ENCODE data around the gene C22orf31. TPM values are rescaled to one million over a fixed set of nuclear protein-coding genes. Genes with fewer than 3 reads are reported as not detected.

The C22orf31 gene
- total and polyA plus RNA-seq, 2 donors (not counting 3 experiments of a cell fraction or from before 2014, with no cell fraction given) = not detected

GRCh38 chr22:29088809-29089208 is 27.2 kb upstream of the C22orf31 start:
- no peaks in the 10 kb centered on the region for H3K9me3 ChIP-seq (replicated peaks; ENCODE audit: control insufficient read depth, insufficient read depth, low read length)
- POLR2A ChIA-PET = no interaction called here
- H3K9ac ChIP-seq (replicated peaks; ENCODE audit: extremely low read depth, insufficient read depth, low read length) = no peak overlapping the region
- DNase-seq (ENCODE audit: low read depth, low spot score) (no peak), FAIRE-seq (no peak)
- no peak overlapping the region for H2AFZ ChIP-seq (ENCODE audit: low read depth, low read length)
- CTCF ChIA-PET = interaction anchor here (1.3 to 1.7 kb wide), 3 partner anchors 48 to 157 kb away, joined by 3 read pairs; no protein-coding TSS in a partner anchor
- H3K9me1 ChIP-seq (replicated peaks; ENCODE audit: control insufficient read depth, extremely low read depth, insufficient read depth, low read length) = no peaks in the 10 kb centered on the region
- no peaks in the 10 kb centered on the region for H3K4me1 ChIP-seq (ENCODE audit: control insufficient read depth, extremely low read depth, insufficient read depth, low read length)
- no peak for TF ChIP-seq POLR2A (IDR thresholded peaks at IDR 0.05; ENCODE audit: low read depth, low read length)
- TF ChIP-seq MYC (IDR thresholded peaks at IDR 0.05; ENCODE audit: low read depth, low read length) = no peak
- no peak for TF ChIP-seq GATA2 (IDR thresholded peaks at IDR 0.05; ENCODE audit: insufficient read depth, insufficient read length, low read depth, low read length)
- no peak for TF ChIP-seq CTCF (IDR thresholded peaks at IDR 0.05; ENCODE audit: extremely low read depth in 1 of 2, insufficient read depth in 1 of 2, low read depth in 1 of 2, low read length in 2 of 2)
- TF ChIP-seq POLR2AphosphoS5 (IDR thresholded peaks at IDR 0.05; ENCODE audit: insufficient read depth, low read depth, low read length) = no peak
- TF ChIP-seq EZH2 (IDR thresholded peaks at IDR 0.05; ENCODE audit: borderline replicate concordance, low read depth, low read length, severe bottlenecking) = no peak
- no peak for TF ChIP-seq FOS (IDR thresholded peaks at IDR 0.05; ENCODE audit: borderline replicate concordance, insufficient read depth, low read length)
- no peak for TF ChIP-seq MAX (IDR thresholded peaks at IDR 0.05; ENCODE audit: insufficient read depth, insufficient read length)
- TF ChIP-seq JUN (IDR thresholded peaks at IDR 0.05; ENCODE audit: borderline replicate concordance, insufficient read depth, insufficient read length, low read depth) = no peak
- peaks cover 10 to 17% of the 10 kb centered on the region in 2 experiments for H3K27me3 ChIP-seq (ENCODE audit: control insufficient read depth in 2 of 2, insufficient read depth in 2 of 2, low read length in 2 of 2)
- no peak overlapping the region for H3K27ac ChIP-seq (ENCODE audit: insufficient read depth, low read depth, low read length)
- no TSS peak for BruUV-seq (replicated peaks)
- no peak overlapping the region for H3K4me3 ChIP-seq (replicated peaks in 1 of 3; ENCODE audit: insufficient read depth in 1 of 3, low read depth in 1 of 3, low read length in 3 of 3)
- intact Hi-C loops (cut with micrococcal nuclease) (no loop called here), dilution Hi-C loops (cut with MboI; ENCODE audit: extremely low pct_ligation_motif_present, low sequenced_read_pairs) (no loop called here)
- H4K20me1 ChIP-seq (replicated peaks; ENCODE audit: control insufficient read depth, extremely low read depth, insufficient read depth, low read length) = no peaks in the 10 kb centered on the region
- H3K36me3 ChIP-seq (ENCODE audit: control insufficient read depth in 2 of 2, extremely low read depth in 1 of 2, insufficient read depth in 2 of 2, low read length in 2 of 2) = no peaks in the 10 kb centered on the region
- no peak overlapping the region for H3K4me2 ChIP-seq (ENCODE audit: insufficient read depth, low read length)
- H3K79me2 ChIP-seq (ENCODE audit: control insufficient read depth, insufficient read depth, low read length) = no peaks in the 10 kb centered on the region
